ENCODE measurements around the gene CNGB1. TPM values are rescaled to one million over a fixed set of nuclear protein-coding genes. Genes with fewer than 3 reads are reported as not detected.

The CNGB1 gene
- total RNA-seq, 1 experiment from 2014 or later, result 0.04 TPM

DNA sequence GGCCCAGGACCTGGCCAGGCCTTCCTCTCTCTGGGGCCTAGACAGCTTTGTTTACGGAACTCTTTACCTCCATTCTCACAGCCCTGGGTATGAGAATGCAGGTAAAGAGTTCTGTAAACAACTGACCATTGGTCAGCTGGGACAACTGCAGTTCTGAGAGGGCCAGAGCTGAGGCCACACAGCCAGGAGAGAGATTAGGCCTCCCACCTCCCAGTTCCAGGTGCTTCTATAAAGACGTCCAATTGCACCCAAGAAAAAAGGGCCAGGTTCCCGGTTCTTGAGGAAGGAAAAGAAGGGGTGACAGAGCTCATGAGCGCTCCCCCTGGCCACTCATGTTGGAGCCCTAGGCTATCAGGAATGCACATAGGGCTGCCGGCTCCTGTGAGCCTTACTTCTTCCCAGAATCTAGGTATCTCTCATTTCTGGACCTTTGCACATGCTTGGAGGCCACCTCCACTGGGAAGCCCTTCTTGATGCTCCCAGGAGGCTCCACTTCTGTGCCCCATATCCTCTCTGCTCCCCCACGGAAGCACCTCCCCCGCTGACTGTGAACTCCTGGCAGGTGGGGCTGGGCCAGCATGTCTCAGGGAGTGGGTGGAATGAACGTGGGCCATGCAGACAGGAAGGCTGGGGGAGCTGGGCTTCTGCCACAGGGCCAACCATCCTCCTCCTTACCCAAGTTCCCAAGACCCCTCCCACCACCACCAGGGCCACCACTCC is 13.1 kb downstream of the CNGB1 start:
- Histone ChIP-seq H3K36me3 (ENCODE audit: low read depth, low read length) (no peaks in the 10 kb centered on the region), H3K9me2 (replicated peaks; ENCODE audit: low read length) (no peaks in the 10 kb centered on the region), H3K4me2 (ENCODE audit: low read length) (no peak overlapping the region), H4K20me1 (ENCODE audit: low read length) (no peaks in the 10 kb centered on the region), H3K27me3 (ENCODE audit: low read length) (no peaks in the 10 kb centered on the region), H3K4me1 (ENCODE audit: insufficient read depth, low read length) (no peaks in the 10 kb centered on the region), H3K9me3 (ENCODE audit: low read length) (no peaks in the 10 kb centered on the region), H3K9ac (ENCODE audit: low read length) (no peak overlapping the region), H2AFZ (ENCODE audit: low read length) (no peak overlapping the region), H3F3A (ENCODE audit: low read length, unreplicated experiment) (no peaks in the 10 kb centered on the region), H3K79me2 (ENCODE audit: low read length) (no peaks in the 10 kb centered on the region), H3K4me3 (ENCODE audit: low read length) (no peak overlapping the region), H3K27ac (ENCODE audit: low read length) (no peak overlapping the region)
- intact Hi-C loops (cut with micrococcal nuclease), result no loop called here
- DNase-seq (no peak), ATAC-seq (no peak)
- ChIA-PET POLR2A (ENCODE audit: unreplicated experiment) (no interaction called here), CTCF (no interaction called here)
- BruUV-seq (replicated peaks), result no TSS peak
- no peak for TF ChIP-seq EZH2phosphoT487 (IDR thresholded peaks at IDR 0.05; ENCODE audit: borderline replicate concordance, low read length)
- TF ChIP-seq, protein P1, sequence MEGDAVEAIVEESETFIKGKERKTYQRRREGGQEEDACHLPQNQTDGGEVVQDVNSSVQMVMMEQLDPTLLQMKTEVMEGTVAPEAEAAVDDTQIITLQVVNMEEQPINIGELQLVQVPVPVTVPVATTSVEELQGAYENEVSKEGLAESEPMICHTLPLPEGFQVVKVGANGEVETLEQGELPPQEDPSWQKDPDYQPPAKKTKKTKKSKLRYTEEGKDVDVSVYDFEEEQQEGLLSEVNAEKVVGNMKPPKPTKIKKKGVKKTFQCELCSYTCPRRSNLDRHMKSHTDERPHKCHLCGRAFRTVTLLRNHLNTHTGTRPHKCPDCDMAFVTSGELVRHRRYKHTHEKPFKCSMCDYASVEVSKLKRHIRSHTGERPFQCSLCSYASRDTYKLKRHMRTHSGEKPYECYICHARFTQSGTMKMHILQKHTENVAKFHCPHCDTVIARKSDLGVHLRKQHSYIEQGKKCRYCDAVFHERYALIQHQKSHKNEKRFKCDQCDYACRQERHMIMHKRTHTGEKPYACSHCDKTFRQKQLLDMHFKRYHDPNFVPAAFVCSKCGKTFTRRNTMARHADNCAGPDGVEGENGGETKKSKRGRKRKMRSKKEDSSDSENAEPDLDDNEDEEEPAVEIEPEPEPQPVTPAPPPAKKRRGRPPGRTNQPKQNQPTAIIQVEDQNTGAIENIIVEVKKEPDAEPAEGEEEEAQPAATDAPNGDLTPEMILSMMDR (conservative IDR thresholded peaks at IDR 0.05; ENCODE audit: low read depth, low read length), result no peak
- no peak for TF ChIP-seq EZH2 (IDR thresholded peaks at IDR 0.05; ENCODE audit: low read length, unreplicated experiment)

DNA sequence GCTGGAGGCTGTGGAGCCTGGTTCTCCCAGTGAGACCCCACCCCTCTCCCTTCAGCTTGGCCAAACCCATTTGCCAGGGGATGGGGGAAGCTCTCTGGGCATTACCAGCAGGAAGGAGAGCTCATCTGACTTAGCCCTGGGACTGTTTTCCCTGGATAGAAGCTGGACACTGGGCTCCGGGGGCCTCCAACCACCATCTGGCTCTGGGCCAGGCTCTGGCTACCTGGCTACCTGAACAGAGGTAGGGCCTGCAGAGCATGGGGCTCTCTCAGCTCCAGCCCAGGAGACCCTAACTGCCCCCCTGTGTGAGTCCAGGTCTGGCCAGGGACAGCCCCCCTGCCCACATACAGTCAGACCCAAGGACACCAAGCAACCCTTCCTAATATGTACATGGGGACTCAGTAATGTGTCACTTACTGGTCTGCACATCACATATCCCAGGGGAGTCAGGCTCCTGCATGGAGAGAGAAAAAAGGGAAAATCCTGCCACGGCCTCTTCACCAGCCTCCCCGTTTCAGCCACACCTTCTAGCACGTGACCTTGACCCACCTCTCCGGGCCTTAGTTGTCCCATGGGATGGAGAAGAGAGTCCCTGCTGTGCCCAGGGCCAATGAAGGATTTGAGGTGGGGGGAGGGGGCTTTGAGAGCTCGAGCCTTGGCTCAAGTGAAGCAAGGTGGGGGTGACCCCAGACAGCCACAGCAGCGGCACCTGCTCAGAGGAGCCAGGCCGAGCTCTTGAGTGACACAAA is 13.8 kb downstream of the CNGB1 start:
- no peaks in the 10 kb centered on the region for H4K20me1 ChIP-seq (ENCODE audit: low read length)
- no peak overlapping the region for H3K4me2 ChIP-seq (ENCODE audit: low read length)
- H3K9me2 ChIP-seq (replicated peaks; ENCODE audit: low read length), result no peaks in the 10 kb centered on the region
- intact Hi-C loops (cut with micrococcal nuclease), result no loop called here
- H3K27ac ChIP-seq (ENCODE audit: low read length), result no peak overlapping the region
- H3K79me2 ChIP-seq (ENCODE audit: low read length), result no peaks in the 10 kb centered on the region
- no peaks in the 10 kb centered on the region for H3F3A ChIP-seq (ENCODE audit: low read length, unreplicated experiment)
- POLR2A ChIA-PET (ENCODE audit: unreplicated experiment), result no interaction called here
- no peaks in the 10 kb centered on the region for H3K4me1 ChIP-seq (ENCODE audit: insufficient read depth, low read length)
- no peak overlapping the region for H2AFZ ChIP-seq (ENCODE audit: low read length)
- TF ChIP-seq EZH2 (IDR thresholded peaks at IDR 0.05; ENCODE audit: low read length, unreplicated experiment) (no peak), EZH2phosphoT487 (IDR thresholded peaks at IDR 0.05; ENCODE audit: borderline replicate concordance, low read length) (no peak)
- TF ChIP-seq, protein P1 (conservative IDR thresholded peaks at IDR 0.05; ENCODE audit: low read depth, low read length), result no peak
- H3K9ac ChIP-seq (ENCODE audit: low read length), result no peak overlapping the region
- no peaks in the 10 kb centered on the region for H3K27me3 ChIP-seq (ENCODE audit: low read length)
- CTCF ChIA-PET, result no interaction called here
- BruUV-seq (replicated peaks), result no TSS peak
- no peaks in the 10 kb centered on the region for H3K36me3 ChIP-seq (ENCODE audit: low read depth, low read length)
- no peak for DNase-seq
- H3K4me3 ChIP-seq (ENCODE audit: low read length), result no peak overlapping the region
- H3K9me3 ChIP-seq (ENCODE audit: low read length), result no peaks in the 10 kb centered on the region
- ATAC-seq, result no peak

Data from PC-3 (cell line).